HG03280 (cell line): Measurements from ENCODE around the gene RAI1.
A peak's percentile ranks its signal among the peaks of the same experiment; 100 is the strongest.
"Not testable (repeated sequence)": the region's sequence is repeated elsewhere in the genome, so short reads cannot be mapped to it uniquely, and the experiment has no call there.

ENCODE experiments used
- ATAC-seq: cut with Tn5 transposase; IDR thresholded peaks from one replicate; pipeline ENCODE4 v1.9.1; 2021; ENCODE audit warnings: mild to moderate bottlenecking, moderate library complexity; ENCODE audit not compliant: unreplicated experiment

Gene RAI1

GRCh38 chr17:17795946-17796786 lies 114.9 kb downstream of the RAI1 start:
- ATAC-seq: no peak

GRCh38 chr17:17796787-17797061 lies 115.5 kb downstream of the RAI1 start:
- ATAC-seq: no peak

GRCh38 chr17:17797119-17797809 lies 116.0 kb downstream of the RAI1 start:
- no peak for ATAC-seq

- no peak for ATAC-seq
These were observed 116.8 kb downstream of the RAI1 start for GRCh38 chr17:17798010-17798556.

GRCh38 chr17:17798573-17799255 lies 117.5 kb downstream of the RAI1 start:
- no peak for ATAC-seq

GRCh38 chr17:17800504-17801021 lies 119.3 kb downstream of the RAI1 start:
- ATAC-seq: no peak

- no peak for ATAC-seq
These were observed 120.7 kb downstream of the RAI1 start for GRCh38 chr17:17801800-17802481.

- no peak for ATAC-seq
These were observed 122.7 kb downstream of the RAI1 start for GRCh38 chr17:17804007-17804406.

- no peak for ATAC-seq
These were observed 124.3 kb downstream of the RAI1 start for GRCh38 chr17:17805575-17805974.

- no peak for ATAC-seq
These were observed 124.8 kb downstream of the RAI1 start for GRCh38 chr17:17806035-17806434.

- no peak for ATAC-seq
These were observed 125.5 kb downstream of the RAI1 start for GRCh38 chr17:17806611-17807274.

GRCh38 chr17:17807440-17807839 lies 126.2 kb downstream of the RAI1 start:
- ATAC-seq: no peak

- not testable (repeated sequence) for ATAC-seq
These were observed 126.9 kb downstream of the RAI1 start for GRCh38 chr17:17808200-17808599.

- ATAC-seq: peak; percentile 53
These were observed 127.6 kb downstream of the RAI1 start for GRCh38 chr17:17808706-17809432.

GRCh38 chr17:17809531-17810083 lies 128.3 kb downstream of the RAI1 start:
- ATAC-seq: no peak

- ATAC-seq: no peak
These were observed 129.0 kb downstream of the RAI1 start for GRCh38 chr17:17810084-17810894.

GRCh38 chr17:17810895-17811248 lies 129.6 kb downstream of the RAI1 start:
- ATAC-seq: no peak

- ATAC-seq: no peak
These were observed 130.3 kb downstream of the RAI1 start for GRCh38 chr17:17811381-17812210.
